NB4 (cell line): ENCODE results near the gene LPP.

Source experiments
- CTCF ChIP-seq: IDR thresholded peaks from one replicate; pipeline ENCODE4 v1.5.1; 2012; ENCODE audit warnings: low read depth, low read length
- MAX ChIP-seq: IDR thresholded peaks from 2 replicates; pipeline ENCODE4 v1.6.1; 2011; ENCODE audit warnings: low read depth, low read length
- MYC ChIP-seq: IDR thresholded peaks from 2 replicates; pipeline ENCODE4 v1.6.1; 2011; ENCODE audit warnings: low read depth, low read length
- POLR2A ChIP-seq: IDR thresholded peaks from 2 replicates; pipeline ENCODE4 v1.6.1; 2011; ENCODE audit warnings: mild to moderate bottlenecking; ENCODE audit not compliant: insufficient read length; ENCODE audit errors: extremely low read depth

- TF ChIP-seq CTCF, result no peak
- no peak for TF ChIP-seq POLR2A
- no peak for TF ChIP-seq MYC
- TF ChIP-seq MAX, result no peak
These were observed 528.4 kb downstream of the LPP start for GRCh38 chr3:188682316-188682715.
